NT2/D1 (cell line): ENCODE data around the gene ITSN2.
"Not testable (repeated sequence)": the region's sequence is repeated elsewhere in the genome, so short reads cannot be mapped to it uniquely, and the experiment has no call there.

ENCODE experiments used
- DNase-seq: peaks from one replicate; pipeline ENCODE4 v3.0.0-alpha.2; 2011; ENCODE audit warnings: low read depth, low spot score
- H3K27me3 ChIP-seq: 2 replicates; pipeline ENCODE4 v1.6.0; 2011; ENCODE audit warnings: mild to moderate bottlenecking; ENCODE audit not compliant: insufficient read length, insufficient read depth
- H3K36me3 ChIP-seq: 2 replicates; pipeline ENCODE4 v1.6.1; 2011; ENCODE audit warnings: mild to moderate bottlenecking, low read length, mixed read lengths; ENCODE audit not compliant: insufficient read depth, insufficient read length
- H3K4me1 ChIP-seq: 2 replicates; pipeline ENCODE4 v1.5.1; 2011; ENCODE audit not compliant: insufficient read depth, insufficient read length
- H3K4me3 ChIP-seq: 2 replicates; pipeline ENCODE4 v1.5.1; 2011; ENCODE audit warnings: low read depth; ENCODE audit not compliant: insufficient read length
- H3K9ac ChIP-seq: 2 replicates; pipeline ENCODE4 v1.6.0; 2011; ENCODE audit warnings: low read depth; ENCODE audit not compliant: insufficient read length
- H3K9me3 ChIP-seq: 2 replicates; pipeline ENCODE4 v1.5.1; 2011; ENCODE audit warnings: mild to moderate bottlenecking, low read length; ENCODE audit not compliant: insufficient read depth
- SUZ12 ChIP-seq: IDR thresholded peaks from 2 replicates; pipeline ENCODE4 v1.6.1; 2011; ENCODE audit not compliant: insufficient read length, insufficient read depth; ENCODE audit errors: extremely low read depth
- YY1 ChIP-seq: IDR thresholded peaks from 2 replicates; pipeline ENCODE4 v1.6.1; 2011; ENCODE audit not compliant: insufficient read length, insufficient read depth
- ZNF274 ChIP-seq: IDR thresholded peaks from 2 replicates; pipeline ENCODE4 v1.6.1; 2011; ENCODE audit warnings: mild to moderate bottlenecking, low read depth, low read length

ITSN2 gene

GRCh38 chr2:24359129-24360049, 947 bp downstream of the ITSN2 start:
- Histone ChIP-seq H3K36me3 (no peaks in the 10 kb centered on the region), H3K9me3 (no peaks in the 10 kb centered on the region), H3K4me3 (peak overlapping the region; percentile 64), H3K9ac (peak overlapping the region; percentile 81), H3K4me1 (peaks cover 4% of the 10 kb centered on the region), H3K27me3 (peaks cover 18% of the 10 kb centered on the region)
- DNase-seq = no peak
- TF ChIP-seq ZNF274 (no peak), SUZ12 (no peak), YY1 (no peak)

- not testable (repeated sequence) for H3K4me1 ChIP-seq, H3K9me3 ChIP-seq, DNase-seq, H3K9ac ChIP-seq, H3K4me3 ChIP-seq, H3K36me3 ChIP-seq
- peaks cover 18% of the 10 kb centered on the region for H3K27me3 ChIP-seq
Measured at GRCh38 chr2:24357767-24358166, 2.6 kb downstream of the ITSN2 start.

- not testable (repeated sequence) for H3K4me3 ChIP-seq, H3K36me3 ChIP-seq, H3K9ac ChIP-seq, H3K4me1 ChIP-seq, DNase-seq, H3K9me3 ChIP-seq
- H3K27me3 ChIP-seq = peaks cover 18% of the 10 kb centered on the region
Measured at GRCh38 chr2:24357115-24357514, 3.2 kb downstream of the ITSN2 start.

GRCh38 chr2:24354957-24355356, 5.4 kb downstream of the ITSN2 start:
- no peak overlapping the region for H3K4me3 ChIP-seq
- no peak overlapping the region for H3K9ac ChIP-seq
- H3K9me3 ChIP-seq = no peaks in the 10 kb centered on the region
- TF ChIP-seq ZNF274 = no peak
- TF ChIP-seq YY1 = no peak
- no peak for TF ChIP-seq SUZ12
- H3K27me3 ChIP-seq = peaks cover 18% of the 10 kb centered on the region
- no peaks in the 10 kb centered on the region for H3K4me1 ChIP-seq
- DNase-seq = no peak
- no peaks in the 10 kb centered on the region for H3K36me3 ChIP-seq

- TF ChIP-seq YY1 = no peak
- no peak for TF ChIP-seq ZNF274
- no peak for TF ChIP-seq SUZ12
- Histone ChIP-seq H3K27me3 (peaks cover 14% of the 10 kb centered on the region), H3K36me3 (no peaks in the 10 kb centered on the region), H3K9me3 (no peaks in the 10 kb centered on the region), H3K4me3 (no peak overlapping the region), H3K4me1 (no peaks in the 10 kb centered on the region), H3K9ac (no peak overlapping the region)
- no peak for DNase-seq
Measured at GRCh38 chr2:24354395-24354794, 5.9 kb downstream of the ITSN2 start.

- no peak for DNase-seq
- Histone ChIP-seq H3K4me3 (no peak overlapping the region), H3K4me1 (no peaks in the 10 kb centered on the region), H3K36me3 (no peaks in the 10 kb centered on the region), H3K9me3 (no peaks in the 10 kb centered on the region), H3K9ac (no peak overlapping the region), H3K27me3 (peaks cover 10% of the 10 kb centered on the region)
- no peak for TF ChIP-seq SUZ12
- no peak for TF ChIP-seq ZNF274
- no peak for TF ChIP-seq YY1
Measured at GRCh38 chr2:24353973-24354372, 6.4 kb downstream of the ITSN2 start.

GRCh38 chr2:24353364-24353763, 7.0 kb downstream of the ITSN2 start:
- H3K36me3 ChIP-seq = no peaks in the 10 kb centered on the region
- no peak overlapping the region for H3K9ac ChIP-seq
- H3K4me1 ChIP-seq = no peaks in the 10 kb centered on the region
- H3K9me3 ChIP-seq = no peaks in the 10 kb centered on the region
- no peak for DNase-seq
- peaks cover 3% of the 10 kb centered on the region for H3K27me3 ChIP-seq
- H3K4me3 ChIP-seq = no peak overlapping the region
- no peak for TF ChIP-seq SUZ12
- TF ChIP-seq YY1 = no peak
- no peak for TF ChIP-seq ZNF274
